GM12878 (cell line): Measurements from ENCODE around the gene MUC12. TPM values are rescaled to one million over a fixed set of nuclear protein-coding genes. Genes with fewer than 3 reads are reported as not detected.
"Not testable (repeated sequence)": the region's sequence is repeated elsewhere in the genome, so short reads cannot be mapped to it uniquely, and the experiment has no call there.

Source experiments
- ATAC-seq: fragments of 200-7000 bp; cut with Tn5 transposase; 3 replicates; pipeline ENCODE4 v1.9.1; 2020; ENCODE audit warnings: mild to moderate bottlenecking, moderate library complexity
- BruUV-seq: library from RNA; stranded (reverse); fragments of 400-500 nt; replicated peaks from 2 replicates; lab custom pipeline; 2021; lab: Mats Ljungman, UMichigan
- CTCF ChIA-PET: fragments of 300-600 bp; sonication (Branson Sonifier 250); formaldehyde crosslinking; extraction: SDS; loops from one replicate; lab custom pipeline; 2021; ENCODE audit warnings: inconsistent platforms; lab: Yijun Ruan, JAX
- POLR2A ChIA-PET: fragments of 350-600 bp; formaldehyde crosslinking; extraction: SDS; loops from one replicate; lab custom pipeline; 2021; ENCODE audit warnings: inconsistent platforms; lab: Charles Lee
- RAD21 ChIA-PET: fragments of 300-600 bp; sonication (Branson Sonifier 250); formaldehyde crosslinking; loops from one replicate; lab custom pipeline; 2023; ENCODE audit warnings: antibody characterized with exemption; ENCODE audit not compliant: unreplicated experiment; lab: Charles Lee
- SMC1A ChIA-PET: fragments of 300-600 bp; sonication (Branson Sonifier 250); formaldehyde crosslinking; loops from one replicate; lab custom pipeline; 2023; ENCODE audit not compliant: unreplicated experiment, uncharacterized antibody; lab: Charles Lee
- DNase-seq: peaks from one replicate; pipeline ENCODE4 v3.0.0-alpha.2; 2011; ENCODE audit warnings: low read depth, low spot score
- FAIRE-seq: peaks from 3 replicates; lab custom pipeline; 2011; peaks lifted over from hg19 to GRCh38; lab: Jason Lieb, UNC
- H2AFZ ChIP-seq: 2 replicates; pipeline ENCODE4 v1.6.0; 2011; ENCODE audit warnings: low read depth, low read length, control low read depth; ENCODE audit not compliant: control insufficient read depth
- H3K27ac ChIP-seq: 2 replicates; pipeline ENCODE4 v1.5.1; 2011; ENCODE audit warnings: control low read depth; ENCODE audit not compliant: control insufficient read depth, insufficient read depth
- H3K27me3 ChIP-seq, 2 experiments: replicated peaks in 1 of 2; 2 replicates each; pipeline versions ENCODE4 v1.6.0 to v1.6.1; 2011; ENCODE audit warnings: low read length in 1 of 2; ENCODE audit not compliant: control insufficient read depth in 2 of 2, insufficient read depth in 2 of 2
- H3K36me3 ChIP-seq, 2 experiments: 2 replicates each; pipeline ENCODE4 v1.5.1; 2011; ENCODE audit warnings: low read length in 1 of 2; ENCODE audit not compliant: control insufficient read depth in 2 of 2, insufficient read depth in 2 of 2
- H3K4me1 ChIP-seq: 2 replicates; pipeline ENCODE4 v1.6.1; 2011; ENCODE audit warnings: mild to moderate bottlenecking, low read length, moderate library complexity, mixed read lengths; ENCODE audit not compliant: control insufficient read depth, insufficient read depth
- H3K4me2 ChIP-seq: 2 replicates; pipeline ENCODE4 v1.6.0; 2011; ENCODE audit warnings: control low read depth; ENCODE audit not compliant: control insufficient read depth, insufficient read depth
- H3K4me3 ChIP-seq: fragments of 200-600 bp; sonication (generic); 2 replicates; pipeline ENCODE4 v1.5.1; 2016
- H3K79me2 ChIP-seq: 2 replicates; pipeline ENCODE4 v1.6.0; 2011; ENCODE audit warnings: low read length; ENCODE audit not compliant: control insufficient read depth, insufficient read depth
- H3K9ac ChIP-seq: 2 replicates; pipeline ENCODE4 v1.8.0; 2011; ENCODE audit warnings: low read length, control low read depth, mixed read lengths; ENCODE audit not compliant: control insufficient read depth, insufficient read depth
- H3K9me3 ChIP-seq: replicated peaks from 3 replicates; pipeline ENCODE4 v1.5.1; 2011; ENCODE audit warnings: mild to moderate bottlenecking, low read length; ENCODE audit not compliant: control insufficient read depth, insufficient read depth
- H4K20me1 ChIP-seq: 2 replicates; pipeline ENCODE4 v1.6.0; 2011; ENCODE audit not compliant: control insufficient read depth, insufficient read depth
- FOXK2 ChIP-seq: fragments of 450-650 bp; IDR thresholded peaks from 2 replicates; pipeline ENCODE4 v1.6.1; 2017; ENCODE audit warnings: mild to moderate bottlenecking, moderate library complexity
- NFYA ChIP-seq: IDR thresholded peaks from 2 replicates; pipeline ENCODE4 v1.6.1; 2011; ENCODE audit warnings: low read depth, mild to moderate bottlenecking, low read length, improper control_type of control experiment, borderline replicate concordance
- SUPT20H ChIP-seq: IDR thresholded peaks from 2 replicates; pipeline ENCODE4 v1.6.1; 2011; ENCODE audit warnings: low read depth, mild to moderate bottlenecking, low read length, moderate library complexity, borderline replicate concordance; ENCODE audit not compliant: control insufficient read depth
- ZNF384 ChIP-seq: IDR thresholded peaks from 2 replicates; pipeline ENCODE4 v1.6.1; 2012; ENCODE audit warnings: low read depth, mild to moderate bottlenecking, low read length, improper control_type of control experiment, borderline replicate concordance
- ZZZ3 ChIP-seq: IDR thresholded peaks from 2 replicates; pipeline ENCODE4 v1.6.1; 2011; ENCODE audit warnings: low read depth; ENCODE audit not compliant: control insufficient read depth, insufficient read length
- WGBS: methylation state at CpG from one replicate; pipeline ENCODE4 v1.1.6; 2016; ENCODE audit warnings: low lambda C conversion rate; ENCODE audit not compliant: insufficient replicate concordance, insufficient coverage; ENCODE audit errors: missing lambda C conversion rate; 5-methylcytosine and 5-hydroxymethylcytosine counted together
- in situ Hi-C: fragments of 300-500 bp; cut with MboI; formaldehyde crosslinking; loops from 9 replicates; pipeline ENCODE4 v1.14.3; 2018; ENCODE audit warnings: mixed read lengths
- intact Hi-C: fragments of 100-400 bp; cut with micrococcal nuclease; formaldehyde crosslinking; loops from one replicate; pipeline ENCODE4 v1.14.2; 2022; ENCODE audit not compliant: unreplicated experiment
- polyA plus RNA-seq, 11 experiments: library from polyadenylated mRNA; depleted of rRNA in 4 of 11; unstranded in 6 of 11; stranded (reverse) in 5 of 11; fragments of >200 nt; fragmentation: Nextera tagmentation in 4 of 11; fragmentation: Illumina TruSeq in 1 of 11; extraction: Ambion mirVana in 4 of 11; extraction: Trizol in 1 of 11; gene quantifications; 1 replicate in 1 of 11; 2 replicates in 10 of 11; pipeline versions ENCODE4 v1.2.1 to v1.2.3, GENCODE V29; 2011 to 2016; ENCODE audit warnings: inconsistent platforms in 2 of 11, missing spikeins in 2 of 11, low read depth in 1 of 11
- total RNA-seq, 4 experiments: library from RNA; depleted of rRNA in 3 of 4; stranded (reverse); fragments of >200 nt in 3 of 4; fragmentation: Illumina TruSeq in 1 of 4; extraction: Trizol in 1 of 4; gene quantifications; 2 replicates each; pipeline versions ENCODE4 v1.2.1 to v1.2.3, GENCODE V29; 2013 to 2021
- TF ChIP-seq, protein P1 (sequence below): IDR thresholded peaks from 2 replicates; pipeline ENCODE4 v1.6.1; 2011; ENCODE audit warnings: borderline replicate concordance, low read depth, mild to moderate bottlenecking, moderate library complexity, mixed read lengths, low read length; ENCODE audit not compliant: insufficient read depth; ENCODE audit errors: extremely low read length
- TF ChIP-seq, protein P2 (sequence below): IDR thresholded peaks from 2 replicates; pipeline ENCODE4 v1.6.1; 2012; ENCODE audit warnings: low read length, inconsistent platforms

The MUC12 gene
- total and polyA plus RNA-seq, 10 of the 15 experiments (the other 5 are each of a cell fraction or from before 2014, with no cell fraction given): 1.7 to 4.5 (median 2.6) TPM

DNA sequence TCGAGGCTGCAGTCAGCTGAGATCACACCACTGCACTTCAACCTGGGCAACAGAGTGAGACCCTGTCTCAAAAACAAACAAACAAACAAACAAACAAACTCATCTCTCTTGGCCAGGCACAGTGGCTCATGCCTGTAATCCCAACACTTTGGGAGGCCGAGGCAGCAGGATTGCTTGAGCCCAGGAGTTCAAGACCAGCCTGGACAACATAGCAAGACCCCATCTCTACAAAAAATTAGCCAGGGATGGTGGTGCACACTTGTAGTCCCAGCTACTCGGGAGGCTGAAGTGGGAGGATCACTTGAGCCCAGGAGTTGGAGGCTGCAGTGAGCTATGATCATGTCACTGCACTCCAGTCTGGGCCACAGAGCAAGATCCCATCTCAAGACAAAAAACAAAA lies 95.8 kb downstream of the MUC12 start:
- in situ Hi-C loops, H3K27me3 ChIP-seq, H3K4me2 ChIP-seq, SMC1A ChIA-PET, H3K4me1 ChIP-seq, H3K4me3 ChIP-seq, intact Hi-C loops, H2AFZ ChIP-seq, H3K9me3 ChIP-seq, H3K27ac ChIP-seq, H3K79me2 ChIP-seq, RAD21 ChIA-PET, DNase-seq, H3K36me3 ChIP-seq, BruUV-seq, ATAC-seq, FAIRE-seq, H4K20me1 ChIP-seq, H3K9ac ChIP-seq: not testable (repeated sequence)
- ChIA-PET POLR2A (interaction anchor here (0.6 kb wide), 1 partner anchor 35 kb away, joined by 3 read pairs; no protein-coding TSS in a partner anchor), CTCF (interaction anchor here (1.2 kb wide), 1 partner anchor 13 kb away, joined by 3 read pairs; no protein-coding TSS in a partner anchor)
- 8% methylated on average over 3 of the region's 3 CpGs for WGBS

DNA sequence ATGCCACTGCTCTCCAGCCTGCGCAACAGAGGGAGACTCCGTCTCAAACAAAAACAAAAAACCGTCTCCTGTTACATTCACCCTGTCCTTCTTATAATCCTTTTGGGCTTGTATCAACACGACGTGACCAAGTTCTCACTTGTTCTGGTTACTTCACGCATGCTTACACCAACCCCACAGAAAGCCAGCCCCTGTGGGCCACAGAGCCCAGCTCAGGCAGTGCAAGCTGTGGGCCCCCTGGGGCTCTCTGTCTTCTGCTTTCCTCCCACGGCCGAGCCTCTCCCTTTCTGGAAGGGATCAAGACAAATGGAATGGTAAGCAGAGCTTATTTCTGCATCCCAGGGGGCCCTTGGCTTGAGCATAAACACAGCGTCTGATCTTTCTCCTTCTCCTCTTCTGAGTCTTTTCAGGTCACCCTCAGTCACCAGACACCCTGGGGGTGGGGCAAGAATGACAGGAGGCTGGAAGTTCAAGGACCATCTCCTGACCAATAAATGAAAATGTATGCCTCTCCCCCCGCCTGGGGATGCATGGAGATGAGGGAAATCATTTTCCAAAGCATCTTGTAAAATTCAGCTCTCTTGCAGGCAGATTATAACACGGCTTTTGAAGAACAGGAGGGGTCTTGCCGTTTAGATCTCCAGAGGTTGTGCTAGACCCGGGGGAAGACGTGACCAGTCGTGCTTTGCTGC lies 96.9 kb downstream of the MUC12 start:
- TF ChIP-seq, protein P1, sequence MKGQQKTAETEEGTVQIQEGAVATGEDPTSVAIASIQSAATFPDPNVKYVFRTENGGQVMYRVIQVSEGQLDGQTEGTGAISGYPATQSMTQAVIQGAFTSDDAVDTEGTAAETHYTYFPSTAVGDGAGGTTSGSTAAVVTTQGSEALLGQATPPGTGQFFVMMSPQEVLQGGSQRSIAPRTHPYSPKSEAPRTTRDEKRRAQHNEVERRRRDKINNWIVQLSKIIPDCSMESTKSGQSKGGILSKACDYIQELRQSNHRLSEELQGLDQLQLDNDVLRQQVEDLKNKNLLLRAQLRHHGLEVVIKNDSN: no peak
- TF ChIP-seq ZNF384 (no peak), FOXK2 (no peak), SUPT20H (no peak), ZZZ3 (no peak), NFYA (no peak)
- TF ChIP-seq, protein P2, sequence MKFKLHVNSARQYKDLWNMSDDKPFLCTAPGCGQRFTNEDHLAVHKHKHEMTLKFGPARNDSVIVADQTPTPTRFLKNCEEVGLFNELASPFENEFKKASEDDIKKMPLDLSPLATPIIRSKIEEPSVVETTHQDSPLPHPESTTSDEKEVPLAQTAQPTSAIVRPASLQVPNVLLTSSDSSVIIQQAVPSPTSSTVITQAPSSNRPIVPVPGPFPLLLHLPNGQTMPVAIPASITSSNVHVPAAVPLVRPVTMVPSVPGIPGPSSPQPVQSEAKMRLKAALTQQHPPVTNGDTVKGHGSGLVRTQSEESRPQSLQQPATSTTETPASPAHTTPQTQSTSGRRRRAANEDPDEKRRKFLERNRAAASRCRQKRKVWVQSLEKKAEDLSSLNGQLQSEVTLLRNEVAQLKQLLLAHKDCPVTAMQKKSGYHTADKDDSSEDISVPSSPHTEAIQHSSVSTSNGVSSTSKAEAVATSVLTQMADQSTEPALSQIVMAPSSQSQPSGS: no peak
- peaks cover 0 to 2% of the 10 kb centered on the region in 2 experiments; a peak in 2 of 4 replicates for H3K27me3 ChIP-seq
- H3K36me3 ChIP-seq: no peaks in the 10 kb centered on the region
- H3K4me2 ChIP-seq: no peak overlapping the region
- H3K4me3 ChIP-seq: no peak overlapping the region
- SMC1A ChIA-PET: no interaction called here
- 17% methylated on average over 15 of the region's 15 CpGs for WGBS
- no peaks in the 10 kb centered on the region for H3K79me2 ChIP-seq
- no TSS peak for BruUV-seq
- no peak overlapping the region for H3K27ac ChIP-seq
- H4K20me1 ChIP-seq: no peaks in the 10 kb centered on the region
- no peak overlapping the region for H3K9ac ChIP-seq
- CTCF ChIA-PET: interaction anchor here (1.2 kb wide), 1 partner anchor 11 kb away, joined by 3 read pairs; no protein-coding TSS in a partner anchor
- in situ Hi-C loops (no loop called here), intact Hi-C loops (no loop called here)
- H2AFZ ChIP-seq: no peak overlapping the region
- RAD21 ChIA-PET: no interaction called here
- ATAC-seq (no peak), DNase-seq (no peak), FAIRE-seq (no peak)
- POLR2A ChIA-PET: no interaction called here
- no peaks in the 10 kb centered on the region for H3K4me1 ChIP-seq
- no peaks in the 10 kb centered on the region for H3K9me3 ChIP-seq
